ENCODE results near the gene CRACR2A. TPM values are rescaled to one million over a fixed set of nuclear protein-coding genes. Genes with fewer than 3 reads are reported as not detected.

CRACR2A gene
- total RNA-seq, 2 donors from 2014 or later = 52.8 to 54.8 TPM

- Mint-ChIP-seq H3K4me1 (peaks cover 6% of the 10 kb centered on the region), H3K27me3 (no peaks in the 10 kb centered on the region), H3K36me3 (ENCODE audit: low read depth) (peaks cover 23% of the 10 kb centered on the region), H3K4me3 (no peak overlapping the region), H3K27ac (no peak overlapping the region)
- no peak for ATAC-seq
- H3K9me3 ChIP-seq (ENCODE audit: control insufficient read depth, low read length, poor library complexity, severe bottlenecking) = no peaks in the 10 kb centered on the region
- no peak for DNase-seq
Measured at GRCh38 chr12:3620856-3621255, 132.1 kb downstream of the CRACR2A start.

DNA sequence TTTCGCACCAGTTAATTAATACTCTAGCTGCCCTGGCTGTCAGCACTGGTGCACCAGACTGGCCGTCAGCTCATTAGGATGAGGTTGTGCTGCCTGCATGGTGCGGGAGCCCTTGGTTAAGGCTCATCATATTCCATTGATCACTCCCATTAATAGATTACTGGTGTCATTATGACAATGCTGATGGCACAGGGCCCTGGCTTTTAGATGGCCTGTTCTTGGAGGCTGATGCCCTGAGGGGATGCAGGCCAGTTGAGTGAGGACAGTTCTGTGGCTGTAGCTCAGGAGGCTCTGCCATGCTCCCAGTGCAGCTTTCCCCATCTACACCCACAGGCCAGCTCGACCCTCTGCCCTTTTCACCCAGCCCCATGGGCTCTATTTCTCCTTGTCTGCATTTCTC lies 135.3 kb downstream of the CRACR2A start:
- DNase-seq (no peak), ATAC-seq (no peak)
- H3K4me1 Mint-ChIP-seq = peaks cover 6% of the 10 kb centered on the region
- H3K4me3 Mint-ChIP-seq = no peak overlapping the region
- peaks cover 27% of the 10 kb centered on the region for H3K36me3 Mint-ChIP-seq (ENCODE audit: low read depth)
- no peaks in the 10 kb centered on the region for H3K27me3 Mint-ChIP-seq
- peak overlapping the region; percentile 37 for H3K27ac Mint-ChIP-seq
- H3K9me3 ChIP-seq (ENCODE audit: control insufficient read depth, low read length, poor library complexity, severe bottlenecking) = no peaks in the 10 kb centered on the region

- ATAC-seq (no peak), DNase-seq (no peak)
- Mint-ChIP-seq H3K36me3 (ENCODE audit: low read depth) (peaks cover 26% of the 10 kb centered on the region), H3K4me1 (peaks cover 4% of the 10 kb centered on the region), H3K27ac (peak overlapping the region; percentile 21), H3K27me3 (no peaks in the 10 kb centered on the region), H3K4me3 (no peak overlapping the region)
- H3K9me3 ChIP-seq (ENCODE audit: control insufficient read depth, low read length, poor library complexity, severe bottlenecking) = no peaks in the 10 kb centered on the region
Measured at GRCh38 chr12:3615862-3616261, 137.0 kb downstream of the CRACR2A start.

DNA sequence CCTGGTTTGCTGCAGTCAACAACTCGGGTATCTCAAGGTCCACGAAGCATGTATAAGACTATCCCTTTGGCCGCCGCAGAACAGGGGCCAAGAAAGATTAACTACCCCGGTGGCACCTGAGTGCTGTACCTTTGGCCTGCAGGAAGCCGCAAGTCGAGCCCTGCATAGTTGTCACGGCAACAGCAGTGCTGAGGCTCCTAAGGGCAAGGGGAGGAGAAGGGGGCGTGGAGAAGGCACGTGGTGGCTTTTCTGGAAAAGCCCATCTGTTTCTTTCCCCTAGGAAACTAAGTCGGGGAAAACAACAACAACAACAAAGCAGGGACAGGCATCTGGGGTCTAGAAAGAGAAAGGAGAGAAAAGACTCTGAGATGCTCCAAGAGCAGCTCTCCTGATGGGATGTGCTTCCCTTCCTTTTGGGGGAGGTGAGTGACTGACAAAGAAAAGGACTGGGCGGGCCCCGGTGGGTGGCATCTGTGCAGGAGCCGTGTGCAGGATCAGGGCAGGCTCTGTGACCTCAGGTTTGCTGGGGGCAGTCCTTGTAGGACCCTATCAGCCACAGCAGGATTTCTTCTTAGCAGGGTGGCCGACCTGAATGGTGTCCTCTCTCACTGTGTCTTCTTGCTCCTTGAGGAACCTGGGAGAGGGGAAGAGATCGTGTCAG lies 138.0 kb downstream of the CRACR2A start:
- Mint-ChIP-seq H3K4me3 (no peak overlapping the region), H3K36me3 (ENCODE audit: low read depth) (peaks cover 22% of the 10 kb centered on the region), H3K4me1 (peaks cover 2% of the 10 kb centered on the region), H3K27me3 (no peaks in the 10 kb centered on the region), H3K27ac (no peak overlapping the region)
- H3K9me3 ChIP-seq (ENCODE audit: control insufficient read depth, low read length, poor library complexity, severe bottlenecking) = no peaks in the 10 kb centered on the region
- DNase-seq = no peak
- no peak for ATAC-seq

- H3K36me3 Mint-ChIP-seq (ENCODE audit: low read depth) = peaks cover 27% of the 10 kb centered on the region
- peak overlapping the region; percentile 15 for H3K4me3 Mint-ChIP-seq
- no peaks in the 10 kb centered on the region for H3K27me3 Mint-ChIP-seq
- H3K9me3 ChIP-seq (ENCODE audit: control insufficient read depth, low read length, poor library complexity, severe bottlenecking) = no peaks in the 10 kb centered on the region
- ATAC-seq (no peak), DNase-seq (no peak)
- peaks cover 5% of the 10 kb centered on the region for H3K4me1 Mint-ChIP-seq
- no peak overlapping the region for H3K27ac Mint-ChIP-seq
Measured at GRCh38 chr12:3613641-3614395, 139.1 kb downstream of the CRACR2A start.

DNA sequence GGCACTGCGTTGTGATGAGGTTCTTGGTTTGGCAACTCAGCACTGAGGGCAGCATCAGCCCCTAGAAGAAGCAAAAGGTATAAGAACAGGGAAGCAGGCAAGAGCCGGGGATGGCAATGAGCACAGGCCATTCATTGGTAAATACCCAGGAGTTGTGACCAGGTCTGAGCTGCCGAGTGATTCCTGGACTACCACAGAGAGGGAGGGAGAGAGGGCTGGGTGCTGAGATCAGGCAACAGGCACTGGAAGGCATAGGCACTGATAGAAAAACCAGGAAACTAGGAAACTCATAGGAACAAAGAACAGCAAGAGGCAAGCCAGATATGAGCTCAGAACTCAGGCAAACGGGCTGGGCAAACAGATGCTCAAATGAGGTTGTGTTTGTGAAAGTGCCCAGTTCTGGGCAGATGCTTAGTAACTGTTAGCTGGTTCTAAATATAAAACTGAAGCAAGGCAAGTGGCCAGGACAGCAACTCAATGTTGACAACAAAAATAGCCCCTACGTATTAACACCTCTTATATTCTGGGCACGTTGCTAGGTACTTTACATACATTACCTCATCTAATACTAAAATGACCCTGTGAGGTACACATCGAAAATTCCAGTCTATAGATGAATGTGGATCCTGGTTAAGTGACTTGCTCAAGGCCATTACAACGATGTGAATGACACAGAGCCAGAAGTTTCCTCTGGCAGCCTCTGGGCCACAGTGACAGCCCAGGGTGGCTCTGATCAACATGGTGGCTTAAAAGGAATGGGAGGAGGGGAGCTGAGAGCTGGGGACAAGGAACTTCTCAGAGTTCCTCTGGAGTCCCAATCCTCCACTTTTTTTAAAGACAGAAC lies 140.8 kb downstream of the CRACR2A start:
- Mint-ChIP-seq H3K4me1 (peaks cover 6% of the 10 kb centered on the region), H3K4me3 (no peak overlapping the region), H3K36me3 (ENCODE audit: low read depth) (peaks cover 26% of the 10 kb centered on the region), H3K27me3 (no peaks in the 10 kb centered on the region), H3K27ac (no peak overlapping the region)
- DNase-seq = no peak
- ATAC-seq = no peak
- H3K9me3 ChIP-seq (ENCODE audit: control insufficient read depth, low read length, poor library complexity, severe bottlenecking) = no peaks in the 10 kb centered on the region

- peaks cover 9% of the 10 kb centered on the region for H3K36me3 Mint-ChIP-seq (ENCODE audit: low read depth)
- peaks cover 18% of the 10 kb centered on the region for H3K4me1 Mint-ChIP-seq
- DNase-seq (no peak), ATAC-seq (no peak)
- H3K27me3 Mint-ChIP-seq = no peaks in the 10 kb centered on the region
- H3K27ac Mint-ChIP-seq = no peak overlapping the region
- no peaks in the 10 kb centered on the region for H3K9me3 ChIP-seq (ENCODE audit: control insufficient read depth, low read length, poor library complexity, severe bottlenecking)
- no peak overlapping the region for H3K4me3 Mint-ChIP-seq
Measured at GRCh38 chr12:3607821-3608220, 145.1 kb downstream of the CRACR2A start.

DNA sequence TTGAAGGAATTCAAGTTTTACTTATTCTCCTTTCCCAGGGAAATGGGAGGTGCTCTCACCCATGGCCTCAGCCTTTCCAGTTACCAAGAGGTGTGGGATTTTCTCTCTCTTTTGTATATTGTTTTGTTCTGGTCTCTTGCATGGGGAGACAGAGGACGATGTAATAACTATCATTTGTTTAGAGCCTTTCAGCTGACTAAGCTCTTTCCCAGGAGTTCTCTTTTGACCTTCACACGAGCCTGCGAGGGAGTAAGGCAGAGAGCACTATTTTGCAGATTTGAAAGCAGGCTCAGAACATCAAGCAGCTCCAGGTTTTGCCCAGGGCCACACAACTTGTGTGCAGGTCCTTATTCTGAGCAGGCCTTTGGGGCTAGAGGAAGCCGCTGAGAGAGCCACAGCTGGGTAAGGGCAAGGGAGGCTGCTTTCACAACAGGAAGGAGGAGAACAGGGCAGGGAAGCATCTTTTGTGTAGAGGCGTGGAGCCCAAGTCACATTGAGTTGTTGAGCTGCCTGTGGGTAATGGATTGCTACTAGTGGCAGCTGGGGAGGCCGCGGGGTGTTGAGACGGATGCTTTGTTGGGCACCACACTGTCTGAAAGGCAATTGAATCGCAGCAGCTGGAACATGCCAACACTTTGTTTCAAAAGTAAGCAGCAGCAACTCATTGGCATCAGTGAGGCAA lies 145.7 kb downstream of the CRACR2A start:
- no peak overlapping the region for H3K27ac Mint-ChIP-seq
- no peaks in the 10 kb centered on the region for H3K27me3 Mint-ChIP-seq
- no peak for ATAC-seq
- DNase-seq = no peak
- H3K4me3 Mint-ChIP-seq = no peak overlapping the region
- H3K36me3 Mint-ChIP-seq (ENCODE audit: low read depth) = peaks cover 9% of the 10 kb centered on the region
- H3K9me3 ChIP-seq (ENCODE audit: control insufficient read depth, low read length, poor library complexity, severe bottlenecking) = no peaks in the 10 kb centered on the region
- peaks cover 18% of the 10 kb centered on the region for H3K4me1 Mint-ChIP-seq

DNA sequence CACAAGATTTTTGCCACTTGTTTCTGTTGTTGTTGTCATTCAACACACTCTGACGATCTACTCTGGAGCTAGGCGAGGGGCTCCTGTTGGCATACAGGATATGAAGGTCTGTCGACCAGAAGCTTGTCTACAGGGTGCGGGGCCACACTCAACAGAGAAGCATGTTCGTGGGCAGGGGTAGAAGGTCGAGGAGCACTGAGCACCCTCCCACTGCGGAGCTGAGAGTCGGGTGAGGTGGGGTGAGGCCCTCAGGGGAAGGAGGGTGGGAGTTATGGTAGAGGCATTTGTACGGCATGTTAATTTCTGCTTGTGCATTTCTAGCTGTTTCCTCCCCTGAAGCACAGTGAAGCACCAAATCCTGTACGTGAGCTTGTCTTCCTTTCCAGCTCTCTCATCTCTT lies 146.8 kb downstream of the CRACR2A start:
- ATAC-seq = no peak
- H3K4me1 Mint-ChIP-seq = peaks cover 21% of the 10 kb centered on the region
- no peak overlapping the region for H3K27ac Mint-ChIP-seq
- H3K9me3 ChIP-seq (ENCODE audit: control insufficient read depth, low read length, poor library complexity, severe bottlenecking) = no peaks in the 10 kb centered on the region
- no peak for DNase-seq
- no peak overlapping the region for H3K4me3 Mint-ChIP-seq
- no peaks in the 10 kb centered on the region for H3K27me3 Mint-ChIP-seq
- peaks cover 6% of the 10 kb centered on the region for H3K36me3 Mint-ChIP-seq (ENCODE audit: low read depth)

DNA sequence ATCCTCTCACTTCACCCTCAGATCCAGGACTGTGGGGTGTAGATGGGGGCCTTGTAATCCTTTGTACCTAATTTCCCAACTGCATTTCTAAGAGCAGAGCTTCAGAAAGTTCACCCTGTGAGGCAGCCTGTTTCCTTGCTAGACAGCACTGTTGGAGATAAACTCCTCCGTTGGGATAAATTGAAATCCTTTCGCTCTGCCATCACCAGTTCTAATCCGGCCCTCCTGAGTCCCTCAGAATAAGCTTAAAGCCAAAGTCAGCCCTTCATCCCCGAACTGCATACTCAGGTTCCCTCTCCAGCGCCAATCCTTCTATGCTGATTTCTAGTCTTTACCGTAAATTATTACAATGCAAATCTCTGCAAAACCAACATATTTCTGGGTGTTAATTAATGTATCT lies 147.2 kb downstream of the CRACR2A start:
- Mint-ChIP-seq H3K4me3 (no peak overlapping the region), H3K27me3 (no peaks in the 10 kb centered on the region), H3K27ac (no peak overlapping the region), H3K36me3 (ENCODE audit: low read depth) (peaks cover 6% of the 10 kb centered on the region), H3K4me1 (peaks cover 21% of the 10 kb centered on the region)
- no peak for ATAC-seq
- DNase-seq = no peak
- no peaks in the 10 kb centered on the region for H3K9me3 ChIP-seq (ENCODE audit: control insufficient read depth, low read length, poor library complexity, severe bottlenecking)

GRCh38 chr12:3604748-3605586 lies 147.9 kb downstream of the CRACR2A start:
- H3K36me3 Mint-ChIP-seq (ENCODE audit: low read depth) = peaks cover 6% of the 10 kb centered on the region
- H3K4me3 Mint-ChIP-seq = no peak overlapping the region
- H3K27ac Mint-ChIP-seq = peak overlapping the region; percentile 27
- DNase-seq = no peak
- ATAC-seq = no peak
- peaks cover 21% of the 10 kb centered on the region for H3K4me1 Mint-ChIP-seq
- no peaks in the 10 kb centered on the region for H3K9me3 ChIP-seq (ENCODE audit: control insufficient read depth, low read length, poor library complexity, severe bottlenecking)
- no peaks in the 10 kb centered on the region for H3K27me3 Mint-ChIP-seq

DNA sequence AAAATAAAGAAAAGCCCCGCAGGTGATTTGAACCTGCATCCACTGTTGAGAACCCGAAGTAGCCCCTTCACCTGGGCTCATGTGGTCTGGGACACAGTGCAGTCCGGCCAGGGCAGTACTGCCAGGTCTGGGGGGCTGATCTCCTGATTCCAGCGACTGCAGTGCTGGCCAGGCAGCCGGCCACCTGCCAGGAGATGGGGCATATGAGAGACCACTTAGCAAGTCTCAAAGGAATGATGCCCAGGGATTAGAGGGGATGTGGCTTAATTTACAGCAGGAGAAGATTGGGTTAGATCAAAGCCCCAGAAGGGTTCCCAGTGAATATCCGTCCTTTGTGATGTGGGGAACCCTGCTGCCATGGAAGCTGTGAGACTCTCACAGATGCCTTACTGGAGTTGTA lies 148.6 kb downstream of the CRACR2A start:
- Mint-ChIP-seq H3K4me3 (no peak overlapping the region), H3K27me3 (no peaks in the 10 kb centered on the region), H3K4me1 (peaks cover 21% of the 10 kb centered on the region), H3K27ac (no peak overlapping the region), H3K36me3 (ENCODE audit: low read depth) (peaks cover 4% of the 10 kb centered on the region)
- no peak for ATAC-seq
- DNase-seq = no peak
- no peaks in the 10 kb centered on the region for H3K9me3 ChIP-seq (ENCODE audit: control insufficient read depth, low read length, poor library complexity, severe bottlenecking)
